AG08395 (cell line): ENCODE data around the gene PANX1.
A peak's percentile ranks its signal among the peaks of the same experiment; 100 is the strongest.

Source experiments
- DNase-seq: peaks from one replicate; pipeline ENCODE4 v3.0.0; 2012; ENCODE audit warnings: mixed read lengths, low spot score

Gene PANX1

GRCh38 chr11:94129512-94130297 lies 1.1 kb downstream of the PANX1 start:
- no peak for DNase-seq

DNA sequence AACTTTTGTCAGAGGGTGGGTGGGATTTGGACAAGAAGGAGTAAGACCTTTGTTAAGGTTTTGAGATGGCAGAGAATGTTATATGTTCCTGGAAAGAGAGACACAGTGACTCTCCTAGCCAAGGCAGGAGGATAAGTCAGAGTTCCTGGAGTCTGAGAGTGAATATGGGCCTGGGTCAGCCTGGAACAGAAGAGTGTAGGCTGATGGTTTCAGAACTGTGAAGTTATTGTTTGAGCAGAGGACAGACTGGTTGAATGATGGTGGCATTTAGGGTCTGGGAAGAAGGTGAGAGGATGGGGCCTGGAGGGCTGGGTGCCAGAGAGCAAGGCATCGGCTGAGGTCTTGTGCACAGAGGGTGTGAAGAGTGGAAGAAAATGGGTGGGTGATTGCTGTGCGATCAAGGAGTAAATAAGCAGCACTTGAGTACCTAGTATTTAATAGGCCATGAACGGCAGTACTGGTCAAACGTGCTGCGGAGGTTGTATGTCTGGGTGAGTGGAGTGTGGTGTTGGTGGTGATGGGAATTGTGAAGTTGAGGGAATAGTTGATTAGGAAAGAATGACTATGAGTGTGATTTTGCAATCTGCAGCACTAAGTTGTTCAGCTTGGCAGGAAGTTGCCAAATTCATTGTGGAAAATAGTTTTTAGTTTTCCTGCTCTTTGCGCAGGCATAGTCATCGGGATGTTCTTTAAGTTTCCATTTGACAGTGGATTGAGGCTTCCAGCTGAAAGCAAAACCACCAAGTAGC lies 1.8 kb downstream of the PANX1 start:
- DNase-seq: peak; percentile 82

DNA sequence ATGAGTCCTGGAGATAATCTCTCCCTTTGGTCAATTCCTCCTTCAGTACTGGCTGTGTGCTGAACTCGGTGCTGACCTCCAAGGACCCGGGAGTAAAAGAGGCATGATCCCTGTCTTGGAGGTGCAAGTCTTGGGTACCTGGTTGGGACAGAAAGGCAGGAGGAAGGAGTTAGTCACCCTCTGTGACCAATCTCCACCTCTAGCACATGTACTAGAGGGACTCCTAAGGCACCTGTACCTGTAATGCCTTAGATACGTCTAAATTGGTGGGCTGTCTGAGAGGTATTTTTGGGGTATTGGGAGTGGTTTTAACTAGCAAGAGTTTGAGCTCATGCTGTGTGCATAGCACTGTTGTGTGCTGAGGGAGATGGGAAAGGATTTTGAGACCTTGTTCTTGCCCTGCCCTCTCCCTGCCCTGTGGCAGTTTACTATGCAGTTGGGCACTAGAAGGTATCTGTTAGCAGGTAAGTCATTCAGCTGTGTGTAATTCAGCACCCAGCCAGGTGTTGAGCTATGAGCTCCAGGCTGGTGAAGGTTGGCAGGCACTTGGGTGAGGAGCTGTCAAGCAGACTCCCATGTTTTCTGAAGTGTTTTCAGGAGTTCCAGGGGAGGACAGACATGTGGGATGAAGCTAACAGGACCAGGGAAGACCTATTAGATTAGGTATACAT lies 2.5 kb downstream of the PANX1 start:
- DNase-seq: no peak

- DNase-seq: no peak
These were observed 3.1 kb downstream of the PANX1 start for GRCh38 chr11:94131718-94132115.

GRCh38 chr11:94132152-94132558 lies 3.5 kb downstream of the PANX1 start:
- peak; percentile 58 for DNase-seq

GRCh38 chr11:94132823-94133408 lies 4.3 kb downstream of the PANX1 start:
- no peak for DNase-seq

DNA sequence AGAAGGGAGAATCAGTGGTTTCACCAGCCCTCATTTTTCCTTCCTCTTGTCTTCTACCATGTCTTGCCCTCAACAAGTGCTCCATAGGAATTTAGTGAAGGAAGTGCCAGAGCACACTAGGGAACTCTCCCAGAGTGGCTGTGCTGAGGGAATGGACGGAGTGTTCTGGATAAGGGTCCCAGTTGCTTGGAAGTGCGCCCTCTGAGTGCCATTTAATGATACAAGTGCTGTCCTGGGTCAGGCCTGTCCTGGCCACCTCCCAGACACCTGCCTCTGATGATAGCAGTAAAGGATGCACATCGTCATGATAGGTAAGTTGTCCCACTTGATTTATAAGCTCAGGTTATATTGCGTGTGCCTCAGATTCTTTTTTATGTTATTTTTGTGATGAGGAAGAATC lies 5.1 kb downstream of the PANX1 start:
- DNase-seq: no peak

GRCh38 chr11:94134651-94135512 lies 6.2 kb downstream of the PANX1 start:
- peak; percentile 77 for DNase-seq

- no peak for DNase-seq
These were observed 10.8 kb downstream of the PANX1 start for GRCh38 chr11:94139416-94139815.

DNA sequence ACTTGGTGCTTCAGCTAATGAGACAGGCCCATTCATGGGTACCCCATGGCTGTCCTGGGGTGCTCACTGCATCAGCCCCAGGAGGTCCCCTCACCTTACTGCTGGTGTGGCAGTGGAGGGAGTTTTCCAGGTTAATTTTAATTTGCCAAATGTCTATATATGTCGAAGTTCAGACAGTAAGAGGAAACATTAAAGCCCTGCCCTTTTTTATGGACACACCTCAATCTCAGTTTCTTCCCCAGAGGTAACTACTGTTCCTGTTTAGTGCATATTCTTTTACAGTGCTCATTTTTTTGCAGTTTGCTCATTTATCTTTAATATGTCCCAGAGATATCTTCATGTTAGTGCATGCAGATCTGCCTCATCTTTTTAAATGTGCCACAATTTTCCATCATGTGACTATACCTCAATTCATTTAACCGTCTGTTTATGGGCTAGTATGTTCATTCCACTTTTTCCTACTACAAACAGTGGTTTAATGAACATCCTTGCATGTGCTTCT lies 11.6 kb downstream of the PANX1 start:
- DNase-seq: no peak

- no peak for DNase-seq
These were observed 13.1 kb downstream of the PANX1 start for GRCh38 chr11:94141511-94142307.

DNA sequence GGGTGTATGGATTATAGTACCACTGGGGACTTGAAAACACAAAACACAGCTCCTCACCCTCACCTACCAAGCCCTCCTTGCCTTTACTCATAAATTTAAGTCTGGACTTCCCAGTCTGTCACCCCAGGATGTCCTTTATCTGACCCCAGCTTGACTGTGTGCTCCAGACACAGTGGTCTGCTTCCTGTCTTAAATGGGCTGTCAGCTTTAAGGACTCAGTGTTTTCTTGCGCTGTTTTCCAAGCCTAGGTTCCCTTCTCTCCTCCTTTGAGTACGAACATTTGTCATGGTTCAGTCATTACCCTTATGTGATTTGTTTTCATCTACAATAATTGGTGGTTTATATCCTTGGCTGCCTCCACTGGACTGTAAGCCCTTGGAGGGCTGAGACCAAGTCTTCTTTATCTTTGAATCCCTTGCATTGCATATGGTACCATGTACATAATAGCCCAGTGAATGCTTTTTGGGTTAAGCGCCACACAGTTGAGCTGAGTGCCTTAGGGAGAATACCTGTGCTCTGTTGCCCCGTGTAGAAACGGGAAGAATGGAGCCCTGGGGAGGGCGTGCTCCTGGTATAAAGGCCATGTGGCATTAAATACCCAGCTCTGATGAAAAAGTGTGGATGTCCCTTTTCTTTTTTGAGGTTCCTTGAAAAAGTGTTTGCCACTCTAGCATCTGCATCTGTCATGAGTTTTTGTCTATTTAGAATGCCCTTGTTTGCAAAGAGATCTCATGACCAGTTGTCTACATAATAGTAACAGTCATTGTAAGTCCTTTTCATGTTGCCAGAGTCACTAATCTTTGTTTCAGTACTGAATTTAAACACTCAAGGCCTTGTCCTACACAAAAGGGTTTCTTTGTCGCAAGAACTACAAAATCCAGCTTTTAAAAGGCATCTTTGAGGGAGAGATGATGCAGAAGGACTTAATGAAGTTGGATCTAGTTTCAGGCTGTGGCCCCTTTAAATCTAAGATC lies 14.0 kb downstream of the PANX1 start:
- DNase-seq: no peak

- DNase-seq: no peak
These were observed 15.6 kb downstream of the PANX1 start for GRCh38 chr11:94144216-94144615.

GRCh38 chr11:94144664-94145063 lies 16.0 kb downstream of the PANX1 start:
- no peak for DNase-seq

DNA sequence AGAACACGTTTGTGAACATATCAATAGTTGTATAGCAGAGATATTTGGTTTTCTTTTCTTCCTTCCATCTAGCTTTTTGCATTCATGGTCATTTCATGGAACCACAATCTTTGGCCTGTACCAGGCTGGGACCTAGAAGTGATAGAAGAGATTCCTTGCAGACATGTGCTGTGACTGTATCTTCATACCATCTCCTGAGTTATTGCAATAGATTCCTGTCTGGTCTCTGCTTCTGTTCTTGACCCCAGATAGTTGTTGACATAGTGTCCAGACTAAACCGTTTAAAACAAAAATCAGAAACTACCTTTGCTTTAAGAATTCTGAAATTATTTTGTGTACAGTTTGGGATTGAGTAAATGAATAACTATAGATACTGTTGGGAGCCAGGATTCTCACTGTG lies 16.8 kb downstream of the PANX1 start:
- no peak for DNase-seq

- DNase-seq: no peak
These were observed 17.3 kb downstream of the PANX1 start for GRCh38 chr11:94145916-94146315.

- DNase-seq: no peak
These were observed 18.8 kb downstream of the PANX1 start for GRCh38 chr11:94147433-94147845.

- DNase-seq: no peak
These were observed 19.5 kb downstream of the PANX1 start for GRCh38 chr11:94148189-94148588.

DNA sequence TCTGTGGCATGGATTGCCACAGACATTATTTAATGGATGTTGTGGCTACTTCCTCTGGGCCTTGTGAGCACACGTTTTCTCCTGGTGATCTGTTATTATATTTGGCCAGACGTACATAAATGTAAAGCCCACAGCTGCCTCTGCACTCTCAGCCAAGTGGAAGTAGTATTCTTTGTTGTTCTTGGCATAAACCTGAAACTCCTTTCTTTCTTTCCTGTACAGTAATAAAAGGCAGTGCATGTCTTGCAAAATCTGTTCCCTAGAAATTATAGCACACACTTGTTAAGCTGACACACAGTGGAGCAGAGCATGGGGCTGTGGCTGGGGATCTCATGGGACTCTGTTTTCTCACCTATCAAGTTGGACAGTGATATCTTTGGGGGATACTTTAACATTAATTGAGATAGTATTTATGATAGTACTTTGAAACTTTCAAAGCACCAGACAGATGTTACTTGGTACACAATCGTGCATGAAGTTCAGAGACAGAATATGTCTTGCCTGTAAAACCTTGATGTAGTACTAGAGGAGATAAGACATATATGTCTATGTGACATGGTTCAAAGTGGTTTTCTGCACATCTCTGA lies 20.9 kb downstream of the PANX1 start:
- DNase-seq: no peak
